ENCODE data around the gene HSD17B12. TPM values are rescaled to one million over a fixed set of nuclear protein-coding genes. Genes with fewer than 3 reads are reported as not detected.

Gene HSD17B12
- total and polyA plus RNA-seq, 2 of the 8 experiments (the other 6 are each of a cell fraction or from before 2014, with no cell fraction given): 46.0 to 121 TPM

GRCh38 chr11:43790444-43790794 lies 109.9 kb downstream of the HSD17B12 start:
- Histone ChIP-seq H3K4me3 (ENCODE audit: extremely low read depth in 1 of 4, insufficient read depth in 2 of 4, low read depth in 3 of 4, low read length in 4 of 4) (no peak overlapping the region), H4K5ac (ENCODE audit: insufficient read length, low read depth, low read length) (no peak overlapping the region), H2AK5ac (ENCODE audit: low read depth, low read length) (no peak overlapping the region), H2BK120ac (replicated peaks; ENCODE audit: low read depth, low read length) (no peak overlapping the region), H3K4me1 (replicated peaks in 1 of 4; ENCODE audit: control insufficient read depth in 3 of 4, insufficient read depth in 4 of 4, low read length in 3 of 4) (no peaks in the 10 kb centered on the region), H4K91ac (replicated peaks; ENCODE audit: insufficient read length, low read length) (no peak overlapping the region), H3K14ac (ENCODE audit: insufficient read length) (no peak overlapping the region), H3K4me2 (ENCODE audit: insufficient read depth in 1 of 2, low read depth in 2 of 2, low read length in 2 of 2) (no peak overlapping the region), H3K23ac (ENCODE audit: insufficient read length) (no peak overlapping the region), H3K23me2 (ENCODE audit: low read depth, low read length) (no peaks in the 10 kb centered on the region), H3K9me3 (ENCODE audit: insufficient read depth in 2 of 2, low read depth in 1 of 2, low read length in 1 of 2) (no peaks in the 10 kb centered on the region), H2BK12ac (ENCODE audit: low read depth, low read length) (no peak overlapping the region), H3K36me3 (ENCODE audit: control insufficient read depth in 2 of 4, insufficient read depth in 4 of 4, low read length in 3 of 4) (no peaks in the 10 kb centered on the region), H4K8ac (ENCODE audit: extremely low read depth, insufficient read depth, low read length) (no peak overlapping the region), H3K18ac (ENCODE audit: extremely low read depth, low read length) (no peak overlapping the region), H3K27me3 (replicated peaks in 1 of 4; ENCODE audit: control insufficient read depth in 3 of 4, extremely low read depth in 1 of 4, insufficient read depth in 3 of 4, low read length in 3 of 4) (no peaks in the 10 kb centered on the region), H2BK15ac (ENCODE audit: low read length) (no peak overlapping the region), H2AFZ (ENCODE audit: low read length) (no peak overlapping the region), H2BK20ac (ENCODE audit: low read length) (no peak overlapping the region), H3K4ac (replicated peaks; ENCODE audit: insufficient read length, low read depth, low read length) (no peak overlapping the region), H4K20me1 (replicated peaks in 1 of 2; ENCODE audit: control insufficient read depth in 1 of 2, insufficient read depth in 2 of 2, low read length in 2 of 2) (no peaks in the 10 kb centered on the region), H3K27ac (ENCODE audit: low read depth, low read length) (no peak overlapping the region), H3K9ac (replicated peaks in 1 of 4; ENCODE audit: extremely low read depth in 1 of 4, low read depth in 3 of 4, low read length in 3 of 4) (no peak overlapping the region), H3K79me2 (ENCODE audit: control insufficient read depth in 1 of 2, insufficient read depth in 2 of 2, low read length in 2 of 2) (0 out of 4 replicates have a peak, but pooled peaks cover 0 to 2% of the 10 kb centered on the region in 2 experiments), H3K56ac (replicated peaks; ENCODE audit: insufficient read length, low read depth, low read length) (no peak overlapping the region), H2BK5ac (ENCODE audit: low read depth, low read length) (no peak overlapping the region), H3K79me1 (ENCODE audit: low read depth, low read length) (no peaks in the 10 kb centered on the region; the same call in 1 of the 2 replicates)
- 85% methylated on average over 4 of the region's 4 CpGs; no CpG with 5 or more reads in 1 of the 2 experiments for WGBS, 2 experiments (ENCODE audit: extremely low coverage in 1 of 2, insufficient coverage in 1 of 2, insufficient read length in 1 of 2, insufficient replicate concordance in 2 of 2, low coverage in 1 of 2, low lambda C conversion rate in 2 of 2, missing lambda C conversion rate in 1 of 2)
- ChIA-PET POLR2A (ENCODE audit: partially characterized antibody) (interaction anchor here (1.2 kb wide), 1 partner anchor 10 kb away, joined by 3 read pairs; no protein-coding TSS in a partner anchor), CTCF (ENCODE audit: partially characterized antibody) (interaction anchor here (2.1 kb wide), 1 partner anchor 12 kb away, joined by 7 read pairs; no protein-coding TSS in a partner anchor)
- FAIRE-seq (no peak), DNase-seq (ENCODE audit: low read depth in 1 of 2, low spot score in 2 of 2) (no peak)
- TF ChIP-seq PHF8 (conservative IDR thresholded peaks at IDR 0.05; ENCODE audit: low read depth, low read length): no peak

All from H1 (cell line).